ENCODE measurements around the gene CGREF1.

DNA sequence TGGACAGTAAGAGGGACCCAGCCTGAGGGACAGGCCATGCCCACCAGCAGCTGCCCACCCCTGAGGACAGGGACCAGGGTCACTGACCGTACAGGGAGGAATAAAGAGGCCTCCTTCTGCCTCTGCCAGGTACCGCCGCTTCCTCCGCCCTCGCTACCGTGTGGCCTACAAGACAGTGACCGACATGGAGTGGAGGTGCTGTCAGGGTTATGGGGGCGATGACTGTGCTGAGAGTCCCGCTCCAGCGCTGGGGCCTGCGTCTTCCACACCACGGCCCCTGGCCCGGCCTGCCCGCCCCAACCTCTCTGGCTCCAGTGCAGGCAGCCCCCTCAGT is 38.4 kb downstream of the CGREF1 start:
- TF ChIP-seq, protein P1, sequence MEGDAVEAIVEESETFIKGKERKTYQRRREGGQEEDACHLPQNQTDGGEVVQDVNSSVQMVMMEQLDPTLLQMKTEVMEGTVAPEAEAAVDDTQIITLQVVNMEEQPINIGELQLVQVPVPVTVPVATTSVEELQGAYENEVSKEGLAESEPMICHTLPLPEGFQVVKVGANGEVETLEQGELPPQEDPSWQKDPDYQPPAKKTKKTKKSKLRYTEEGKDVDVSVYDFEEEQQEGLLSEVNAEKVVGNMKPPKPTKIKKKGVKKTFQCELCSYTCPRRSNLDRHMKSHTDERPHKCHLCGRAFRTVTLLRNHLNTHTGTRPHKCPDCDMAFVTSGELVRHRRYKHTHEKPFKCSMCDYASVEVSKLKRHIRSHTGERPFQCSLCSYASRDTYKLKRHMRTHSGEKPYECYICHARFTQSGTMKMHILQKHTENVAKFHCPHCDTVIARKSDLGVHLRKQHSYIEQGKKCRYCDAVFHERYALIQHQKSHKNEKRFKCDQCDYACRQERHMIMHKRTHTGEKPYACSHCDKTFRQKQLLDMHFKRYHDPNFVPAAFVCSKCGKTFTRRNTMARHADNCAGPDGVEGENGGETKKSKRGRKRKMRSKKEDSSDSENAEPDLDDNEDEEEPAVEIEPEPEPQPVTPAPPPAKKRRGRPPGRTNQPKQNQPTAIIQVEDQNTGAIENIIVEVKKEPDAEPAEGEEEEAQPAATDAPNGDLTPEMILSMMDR (conservative IDR thresholded peaks at IDR 0.05 in 1 of 2, IDR thresholded peaks at IDR 0.05 in 1 of 2; ENCODE audit: extremely low read depth in 1 of 2, insufficient read depth in 1 of 2, low read depth in 1 of 2, low read length in 2 of 2): no peak
- no peak for TF ChIP-seq EZH2 (IDR thresholded peaks at IDR 0.05; ENCODE audit: borderline replicate concordance, low read length)

Measured in mammary epithelial cell (primary cell).